ENCODE data around the gene KLKB1.

Gene KLKB1

GRCh38 chr4:186204103-186204559, 23.2 kb upstream of the KLKB1 start:
- Histone ChIP-seq H3K36me3 (ENCODE audit: low read depth) (no peaks in the 10 kb centered on the region), H3K4me3 (ENCODE audit: severe bottlenecking) (no peak overlapping the region), H3K4me1 (ENCODE audit: insufficient read depth, poor library complexity, severe bottlenecking) (no peaks in the 10 kb centered on the region), H3K27me3 (ENCODE audit: insufficient read depth, poor library complexity, severe bottlenecking) (no peaks in the 10 kb centered on the region), H3K9me3 (ENCODE audit: severe bottlenecking) (no peaks in the 10 kb centered on the region), H3K27ac (ENCODE audit: poor library complexity, severe bottlenecking) (no peak overlapping the region)
- DNase-seq (ENCODE audit: low spot score) (no peak), ATAC-seq (ENCODE audit: low read depth) (no peak)
- TF ChIP-seq CTCF (IDR thresholded peaks at IDR 0.05; ENCODE audit: poor library complexity, severe bottlenecking): no peak

GRCh38 chr4:186204686-186205085, 22.6 kb upstream of the KLKB1 start:
- no peak for TF ChIP-seq CTCF (IDR thresholded peaks at IDR 0.05; ENCODE audit: poor library complexity, severe bottlenecking)
- H3K4me3 ChIP-seq (ENCODE audit: severe bottlenecking): no peak overlapping the region
- H3K27ac ChIP-seq (ENCODE audit: poor library complexity, severe bottlenecking): no peak overlapping the region

GRCh38 chr4:186205156-186205555, 22.2 kb upstream of the KLKB1 start:
- H3K27me3 ChIP-seq (ENCODE audit: insufficient read depth, poor library complexity, severe bottlenecking): no peaks in the 10 kb centered on the region
- DNase-seq (ENCODE audit: low spot score): no peak
- TF ChIP-seq CTCF (IDR thresholded peaks at IDR 0.05; ENCODE audit: poor library complexity, severe bottlenecking): no peak
- no peak overlapping the region for H3K4me3 ChIP-seq (ENCODE audit: severe bottlenecking)
- no peaks in the 10 kb centered on the region for H3K4me1 ChIP-seq (ENCODE audit: insufficient read depth, poor library complexity, severe bottlenecking)
- H3K27ac ChIP-seq (ENCODE audit: poor library complexity, severe bottlenecking): no peak overlapping the region
- no peak for ATAC-seq (ENCODE audit: low read depth)
- H3K9me3 ChIP-seq (ENCODE audit: severe bottlenecking): no peaks in the 10 kb centered on the region
- no peaks in the 10 kb centered on the region for H3K36me3 ChIP-seq (ENCODE audit: low read depth)

More at GRCh38 chr4:186204686-186205085, 22.6 kb upstream of the KLKB1 start:
- no peaks in the 10 kb centered on the region for H3K9me3 ChIP-seq (ENCODE audit: severe bottlenecking)
- H3K4me1 ChIP-seq (ENCODE audit: insufficient read depth, poor library complexity, severe bottlenecking): no peaks in the 10 kb centered on the region
- no peaks in the 10 kb centered on the region for H3K36me3 ChIP-seq (ENCODE audit: low read depth)
- no peaks in the 10 kb centered on the region for H3K27me3 ChIP-seq (ENCODE audit: insufficient read depth, poor library complexity, severe bottlenecking)
- no peak for ATAC-seq (ENCODE audit: low read depth)
- no peak for DNase-seq (ENCODE audit: low spot score)

GRCh38 chr4:186216465-186217024, 10.8 kb upstream of the KLKB1 start:
- Histone ChIP-seq H3K4me1 (ENCODE audit: insufficient read depth, poor library complexity, severe bottlenecking) (no peaks in the 10 kb centered on the region), H3K36me3 (ENCODE audit: low read depth) (no peaks in the 10 kb centered on the region), H3K27me3 (ENCODE audit: insufficient read depth, poor library complexity, severe bottlenecking) (no peaks in the 10 kb centered on the region), H3K9me3 (ENCODE audit: severe bottlenecking) (no peaks in the 10 kb centered on the region), H3K27ac (ENCODE audit: poor library complexity, severe bottlenecking) (no peak overlapping the region), H3K4me3 (ENCODE audit: severe bottlenecking) (no peak overlapping the region)
- no peak for TF ChIP-seq CTCF (IDR thresholded peaks at IDR 0.05; ENCODE audit: poor library complexity, severe bottlenecking)
- DNase-seq (ENCODE audit: low spot score) (no peak), ATAC-seq (ENCODE audit: low read depth) (no peak)

GRCh38 chr4:186217733-186218293, 9.5 kb upstream of the KLKB1 start:
- no peak for TF ChIP-seq CTCF (IDR thresholded peaks at IDR 0.05; ENCODE audit: poor library complexity, severe bottlenecking)
- Histone ChIP-seq H3K36me3 (ENCODE audit: low read depth) (no peaks in the 10 kb centered on the region), H3K4me1 (ENCODE audit: insufficient read depth, poor library complexity, severe bottlenecking) (no peaks in the 10 kb centered on the region), H3K4me3 (ENCODE audit: severe bottlenecking) (no peak overlapping the region), H3K9me3 (ENCODE audit: severe bottlenecking) (no peaks in the 10 kb centered on the region), H3K27ac (ENCODE audit: poor library complexity, severe bottlenecking) (no peak overlapping the region), H3K27me3 (ENCODE audit: insufficient read depth, poor library complexity, severe bottlenecking) (peaks cover 3% of the 10 kb centered on the region)
- DNase-seq (ENCODE audit: low spot score) (no peak), ATAC-seq (ENCODE audit: low read depth) (no peak)
